Cardiac septum (tissue), 1 donor: ENCODE data around the gene FGFR1OP2. TPM values are rescaled to one million over a fixed set of nuclear protein-coding genes. Genes with fewer than 3 reads are reported as not detected.

Experiments
- DNase-seq: peaks from one replicate; pipeline ENCODE4 v3.0.0-alpha.2; 2020; ENCODE audit warnings: low spot score
- intact Hi-C: fragments of 100-400 bp; cut with DNase I; formaldehyde crosslinking; loops from one replicate; pipeline ENCODE4 v1.14.0; 2022
- total RNA-seq: library from RNA; stranded (reverse); fragmentation: NEBNext Ultra II Directional; extraction: Animal tissue kit (Norgen Biotek cat#: 25700); gene quantifications from one replicate; pipeline ENCODE4 v1.2.1, GENCODE V29; 2021
- donor health status: DM: no; HTN: no; CAD: no.

Gene FGFR1OP2
- total RNA-seq, 1 donor from 2014 or later = 37.4 TPM

DNA sequence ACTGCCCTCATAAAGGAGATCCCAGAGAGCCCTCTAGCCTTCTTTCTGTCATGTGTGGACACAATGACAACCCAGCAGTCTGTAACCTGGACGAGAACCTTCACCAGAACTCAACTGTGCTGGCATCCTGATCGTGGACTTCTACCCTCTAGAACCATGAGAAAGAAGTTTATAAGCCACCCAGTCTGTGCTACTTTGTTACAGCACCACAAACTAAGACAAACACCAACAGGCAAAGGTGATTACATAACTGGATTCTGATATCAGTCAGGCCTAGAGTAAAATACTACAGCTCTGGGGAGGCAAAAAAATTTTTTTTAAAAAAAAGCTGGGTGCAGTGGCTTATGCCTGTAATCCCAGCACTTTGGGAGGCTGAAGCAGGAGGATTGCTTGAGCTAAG, 57.4 kb downstream of the FGFR1OP2 start:
- intact Hi-C loops = no loop called here
- no peak for DNase-seq

- DNase-seq = no peak
- intact Hi-C loops = no loop called here
Measured at GRCh38 chr12:26997003-26997402, 58.7 kb downstream of the FGFR1OP2 start.

DNA sequence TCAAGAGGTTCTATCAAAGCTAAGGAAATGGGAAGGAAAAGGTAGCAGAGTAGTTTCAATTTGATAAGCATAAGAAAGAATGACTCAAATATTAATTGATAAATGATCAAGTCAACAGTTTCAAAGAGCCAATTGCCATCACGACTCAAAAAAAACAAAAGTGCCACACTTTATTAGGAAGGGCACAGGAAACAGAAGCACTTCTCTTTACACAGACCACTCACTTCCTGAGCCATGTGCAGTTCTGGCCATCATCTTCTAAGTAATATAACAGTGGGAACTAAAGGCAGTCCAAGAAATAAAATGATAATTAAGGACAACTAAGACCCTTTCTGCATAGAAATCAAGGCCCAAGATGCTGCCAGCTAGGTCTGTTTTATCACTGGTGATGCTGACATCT, 62.7 kb downstream of the FGFR1OP2 start:
- DNase-seq = no peak

DNA sequence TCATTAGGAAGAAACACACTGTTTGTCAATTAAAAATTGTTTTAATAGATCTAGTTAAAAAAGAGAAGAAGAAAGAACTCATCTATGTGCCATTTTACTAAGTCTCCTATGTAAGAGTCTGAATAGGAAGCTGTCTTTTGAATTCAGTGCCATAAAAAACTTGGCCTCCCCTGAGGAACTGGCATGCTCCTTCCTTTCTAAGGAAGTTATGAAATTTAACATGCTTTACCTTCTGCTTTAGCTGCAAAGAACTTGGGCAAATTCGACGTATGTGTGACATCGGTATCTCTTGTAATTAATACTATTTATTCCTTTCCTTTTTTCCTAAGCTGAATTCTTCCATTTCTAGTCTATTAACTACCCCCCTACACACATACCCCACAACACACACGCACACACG, 63.4 kb downstream of the FGFR1OP2 start:
- intact Hi-C loops = no loop called here

More for the DNA sequence above, 62.7 kb downstream of the FGFR1OP2 start:
- intact Hi-C loops = no loop called here

GRCh38 chr12:27002141-27002540, 63.9 kb downstream of the FGFR1OP2 start:
- DNase-seq = no peak
- intact Hi-C loops = no loop called here

More for the DNA sequence above, 63.4 kb downstream of the FGFR1OP2 start:
- no peak for DNase-seq

DNA sequence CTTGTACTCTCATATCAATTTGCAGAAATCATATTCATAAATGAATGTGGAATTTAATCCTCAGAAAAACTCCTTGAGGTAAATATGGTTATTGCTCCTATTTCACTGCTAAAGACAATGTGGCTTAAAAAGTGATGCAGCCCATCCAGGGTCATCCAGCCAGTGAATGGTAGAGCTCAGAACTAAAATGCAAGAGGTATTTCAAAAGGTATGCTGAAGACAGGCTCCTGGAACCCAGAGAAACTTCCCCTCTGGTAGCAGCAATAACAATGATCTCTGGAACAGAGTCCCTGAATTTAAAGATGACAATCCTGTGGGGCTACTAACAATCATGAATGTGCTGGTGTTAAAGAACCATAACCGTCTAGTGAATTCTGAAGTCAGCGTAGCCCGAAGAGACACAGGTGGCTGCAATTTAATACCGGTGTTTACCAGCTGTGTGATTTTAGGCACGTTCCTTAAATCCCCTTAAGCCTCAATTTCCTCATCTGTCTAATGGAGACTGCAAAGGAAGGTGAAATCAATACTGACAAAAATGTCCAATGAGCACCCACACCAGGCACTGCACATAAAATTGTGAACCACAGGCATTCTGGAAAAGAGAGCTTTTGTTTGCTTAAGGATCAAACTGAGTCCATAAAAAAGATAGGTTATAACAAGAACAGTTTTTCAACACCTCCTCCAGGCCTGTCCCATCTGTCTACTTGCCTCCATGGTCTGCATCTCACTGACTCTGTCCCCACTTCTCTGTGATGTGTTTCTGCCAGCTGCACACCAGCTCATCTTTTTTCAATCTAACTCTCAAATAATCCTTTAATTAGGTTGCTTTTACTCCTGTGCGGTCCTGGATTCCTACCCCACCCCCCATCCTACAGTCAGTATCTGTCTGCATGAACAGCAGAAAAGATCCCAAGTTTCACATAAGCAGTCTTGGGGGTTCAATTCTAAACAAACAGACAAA, 65.4 kb downstream of the FGFR1OP2 start:
- DNase-seq = no peak
- intact Hi-C loops = no loop called here

DNA sequence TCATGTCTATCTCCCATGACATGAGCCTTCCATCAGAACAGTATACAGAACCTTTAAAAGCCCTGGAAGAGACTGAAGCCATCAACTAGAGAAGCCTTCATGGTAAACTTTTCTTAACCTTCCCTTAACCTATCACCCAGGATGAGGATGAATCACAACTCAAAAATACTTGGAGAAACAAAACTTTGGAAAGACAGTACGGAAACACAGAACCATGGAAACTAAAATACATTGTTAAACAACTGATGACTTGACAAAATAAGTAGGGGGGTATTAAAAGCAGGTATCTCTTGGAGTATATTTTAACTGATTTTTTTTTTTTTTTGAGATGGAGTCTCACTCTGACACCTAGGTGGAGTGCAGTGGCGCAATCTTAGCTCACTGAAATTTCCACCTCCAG, 67.2 kb downstream of the FGFR1OP2 start:
- intact Hi-C loops = no loop called here
- no peak for DNase-seq

- no peak for DNase-seq
- intact Hi-C loops = no loop called here
Measured at GRCh38 chr12:27006797-27007467, 68.7 kb downstream of the FGFR1OP2 start.

- intact Hi-C loops = no loop called here
- DNase-seq = no peak
Measured at GRCh38 chr12:27008081-27008480, 69.8 kb downstream of the FGFR1OP2 start.

DNA sequence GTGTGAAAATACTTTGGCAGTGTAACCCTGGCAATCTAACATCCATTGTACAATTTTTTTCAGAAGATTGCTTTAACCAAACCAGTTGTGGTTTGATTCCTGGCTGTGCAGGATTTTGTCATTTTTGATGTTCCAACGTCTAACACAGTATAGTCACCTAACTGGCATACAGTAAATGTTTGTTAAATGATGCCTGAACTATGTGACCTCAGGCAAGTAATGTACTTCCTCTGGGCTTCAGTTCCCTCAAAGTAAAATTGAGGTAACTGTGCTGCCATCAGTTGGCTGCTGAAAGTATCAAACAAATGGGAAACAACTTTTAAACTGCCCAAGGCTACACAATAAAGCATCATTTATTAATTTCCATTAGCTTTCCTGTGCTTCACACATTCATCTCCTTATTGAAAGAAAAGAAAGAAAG, 71.6 kb downstream of the FGFR1OP2 start:
- no peak for DNase-seq
- intact Hi-C loops = no loop called here

DNA sequence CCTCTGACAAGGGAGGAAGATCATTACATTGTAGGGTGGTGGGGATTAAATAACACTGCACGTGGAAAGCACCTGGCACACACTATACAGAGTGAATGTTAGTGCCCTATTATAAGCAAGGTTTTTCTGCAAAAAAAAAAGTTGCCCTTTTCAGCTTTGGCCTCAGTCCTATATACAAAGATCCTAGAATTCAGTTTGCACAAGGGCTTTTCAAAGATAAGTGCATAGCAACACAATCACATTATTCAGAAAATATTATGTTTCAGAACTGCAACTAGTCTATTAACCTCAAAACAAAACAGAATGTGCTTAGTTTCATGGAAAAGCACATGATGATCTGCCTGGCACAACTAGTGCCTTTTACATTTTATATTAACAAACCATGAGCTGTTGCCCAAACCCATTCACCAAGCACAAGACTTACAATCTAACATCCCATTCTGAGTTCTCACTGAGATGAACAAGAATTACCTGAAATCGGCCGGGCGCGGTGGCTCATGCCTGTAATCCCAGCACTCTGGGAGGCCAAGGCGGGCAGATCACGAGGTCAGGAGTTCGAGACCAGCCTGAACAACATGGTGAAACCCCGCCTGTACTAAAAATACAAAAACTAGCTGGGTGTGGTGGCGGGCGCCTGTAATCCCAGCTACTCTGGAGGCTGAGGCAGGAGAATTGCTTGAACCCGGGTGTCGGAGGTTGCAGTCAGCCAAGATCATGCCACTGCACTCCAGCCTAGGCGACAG, 74.1 kb downstream of the FGFR1OP2 start:
- intact Hi-C loops = no loop called here
- DNase-seq = no peak

DNA sequence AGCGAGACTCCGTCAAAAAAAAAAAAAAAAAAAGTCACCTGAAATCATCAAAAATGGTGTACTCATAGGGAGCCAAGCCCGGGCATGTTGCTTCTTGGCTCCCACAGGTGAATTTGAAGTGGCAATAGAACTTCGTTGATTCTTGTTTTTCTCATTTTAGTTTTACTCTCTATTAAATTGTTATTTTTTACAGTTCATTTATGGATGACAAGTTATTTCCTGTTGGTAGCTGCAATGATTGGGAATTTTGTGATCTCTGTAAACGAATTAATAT, 74.6 kb downstream of the FGFR1OP2 start:
- no peak for DNase-seq
- intact Hi-C loops = no loop called here

DNA sequence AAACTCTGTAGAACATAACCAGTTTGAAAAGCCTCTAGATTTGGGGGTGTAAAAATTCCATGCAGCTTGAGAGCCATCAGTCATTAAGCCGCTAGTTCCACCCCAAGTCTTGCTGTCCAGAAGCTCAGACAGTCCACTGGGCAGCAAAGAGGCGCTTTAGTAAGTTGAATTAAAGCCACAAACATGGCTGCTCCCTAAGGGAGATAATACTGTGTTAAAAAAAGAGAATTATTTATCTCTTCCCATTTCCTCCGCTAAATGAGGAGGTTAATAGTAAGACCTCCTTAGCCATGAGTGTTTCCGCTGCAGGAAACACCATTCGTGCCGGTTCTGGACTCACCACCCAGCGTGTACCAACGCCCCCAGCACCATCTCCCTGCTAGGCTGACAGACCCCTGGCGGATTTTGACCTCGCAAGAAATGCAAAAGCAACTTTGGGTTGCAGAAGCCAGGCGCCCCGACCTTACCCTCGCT, 75.4 kb downstream of the FGFR1OP2 start:
- DNase-seq = no peak
- intact Hi-C loops = loop anchor here (2.0 kb wide), 1 partner anchor 75 kb away; the partner anchor contains the start of gene FGFR1OP2

GRCh38 chr12:27014085-27014858, 76.0 kb downstream of the FGFR1OP2 start, which contains the start of gene TM7SF3:
TSS of gene TM7SF3 (minus strand) at chr12:27014384. CDS start at chr12:27014168, 216 bp downstream.
- intact Hi-C loops = loop anchor here (2.0 kb wide), 1 partner anchor 75 kb away; the partner anchor contains the start of gene FGFR1OP2
- DNase-seq = peak; percentile 99

DNA sequence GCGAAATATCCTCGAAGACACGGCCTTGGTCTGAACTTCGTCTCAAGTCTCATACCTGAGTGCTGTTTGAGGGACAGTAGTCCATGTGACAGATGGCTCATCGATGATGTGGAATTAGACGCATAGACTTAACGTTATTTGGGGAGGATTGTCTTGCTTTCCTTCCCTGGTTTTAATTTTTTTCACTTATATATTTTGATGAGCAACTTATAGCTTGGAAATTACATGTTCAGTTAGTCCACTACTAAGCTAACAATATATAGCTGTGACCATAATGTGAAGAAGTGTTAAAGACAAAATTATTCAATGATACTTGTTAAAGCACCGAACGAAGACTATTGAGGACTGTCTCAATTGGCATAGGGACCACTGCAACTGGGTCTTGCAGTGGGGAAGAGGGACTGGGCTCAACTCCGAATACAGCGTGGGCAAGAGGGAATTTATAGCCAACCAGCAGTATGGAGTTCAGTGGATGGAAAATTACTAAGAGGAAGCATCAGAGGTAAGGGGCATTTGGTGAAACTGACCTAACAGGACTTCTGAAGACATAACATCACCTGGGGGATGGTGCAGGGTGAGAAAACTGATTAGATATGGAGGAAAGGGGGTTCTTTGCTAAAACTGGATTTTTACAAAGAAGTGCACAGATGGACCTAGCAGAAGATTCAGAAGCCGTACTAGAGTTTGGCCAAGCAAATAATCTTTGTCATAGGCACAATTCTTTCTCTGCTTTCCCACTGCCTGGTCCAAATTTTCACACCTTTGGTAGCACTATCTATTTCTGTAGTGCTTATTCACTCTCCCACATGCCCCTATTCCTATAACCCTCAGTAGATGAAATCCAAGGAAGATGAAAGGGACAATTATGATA, 76.8 kb downstream of the FGFR1OP2 start:
- intact Hi-C loops = loop anchor here (2.0 kb wide), 1 partner anchor 76 kb away; the partner anchor contains the start of gene FGFR1OP2
- DNase-seq = no peak

GRCh38 chr12:27015730-27016076, 77.4 kb downstream of the FGFR1OP2 start:
- no peak for DNase-seq
- intact Hi-C loops = loop anchor here (2.0 kb wide), 1 partner anchor 77 kb away; the partner anchor contains the start of gene FGFR1OP2
